HG03520 (cell line): ENCODE results near the gene FLT3.
A peak's percentile ranks its signal among the peaks of the same experiment; 100 is the strongest.
"Not testable (repeated sequence)": the region's sequence is repeated elsewhere in the genome, so short reads cannot be mapped to it uniquely, and the experiment has no call there.

Experiments
- ATAC-seq: cut with Tn5 transposase; IDR thresholded peaks from one replicate; pipeline ENCODE4 v1.9.1; 2021; ENCODE audit warnings: mild to moderate bottlenecking, moderate library complexity; ENCODE audit not compliant: unreplicated experiment

The FLT3 gene

GRCh38 chr13:28046981-28047380 lies 53.4 kb downstream of the FLT3 start:
- no peak for ATAC-seq

GRCh38 chr13:28045861-28046260 lies 54.5 kb downstream of the FLT3 start:
- no peak for ATAC-seq

- no peak for ATAC-seq
Measured at GRCh38 chr13:28044608-28045007, 55.8 kb downstream of the FLT3 start.

- no peak for ATAC-seq
Measured at GRCh38 chr13:28043224-28043623, 57.2 kb downstream of the FLT3 start.

GRCh38 chr13:28041501-28041900 lies 58.9 kb downstream of the FLT3 start:
- ATAC-seq, result no peak

- ATAC-seq, result no peak
Measured at GRCh38 chr13:28041031-28041461, 59.3 kb downstream of the FLT3 start.

GRCh38 chr13:28037399-28037798 lies 63.0 kb downstream of the FLT3 start:
- no peak for ATAC-seq

- ATAC-seq, result no peak
Measured at GRCh38 chr13:28035146-28035782, 65.1 kb downstream of the FLT3 start.

- no peak for ATAC-seq
Measured at GRCh38 chr13:28033894-28034655, 66.3 kb downstream of the FLT3 start.

- not testable (repeated sequence) for ATAC-seq
Measured at GRCh38 chr13:28032438-28032837, 67.9 kb downstream of the FLT3 start.

- no peak for ATAC-seq
Measured at GRCh38 chr13:28031896-28032288, 68.5 kb downstream of the FLT3 start.

GRCh38 chr13:28031220-28031895 lies 69.0 kb downstream of the FLT3 start:
- ATAC-seq, result no peak

- no peak for ATAC-seq
Measured at GRCh38 chr13:28027607-28028364, 72.6 kb downstream of the FLT3 start.

- no peak for ATAC-seq
Measured at GRCh38 chr13:28027071-28027470, 73.3 kb downstream of the FLT3 start.

GRCh38 chr13:28026508-28026907 lies 73.9 kb downstream of the FLT3 start:
- no peak for ATAC-seq

- ATAC-seq, result no peak
Measured at GRCh38 chr13:28022848-28023518, 77.4 kb downstream of the FLT3 start.

GRCh38 chr13:28014301-28014700 lies 86.1 kb downstream of the FLT3 start:
- no peak for ATAC-seq

GRCh38 chr13:28013482-28013881 lies 86.9 kb downstream of the FLT3 start:
- ATAC-seq, result no peak

GRCh38 chr13:28012896-28013295 lies 87.5 kb downstream of the FLT3 start:
- peak; percentile 88 for ATAC-seq

GRCh38 chr13:28012383-28012782 lies 88.0 kb downstream of the FLT3 start:
- ATAC-seq, result no peak

- ATAC-seq, result no peak
Measured at GRCh38 chr13:28010046-28010445, 90.3 kb downstream of the FLT3 start.
